Uterus (tissue), 2 donors: ENCODE results near the gene MARVELD1.

ENCODE experiments used
- POLR2A ChIP-seq, 2 donors: fragments of 450-650 bp; IDR thresholded peaks; one replicate each; pipeline ENCODE4 v1.6.1; 2016; ENCODE audit warnings: antibody characterized with exemption in 2 of 2, mild to moderate bottlenecking in 1 of 2, moderate library complexity in 1 of 2
- TF ChIP-seq, protein P1 (sequence below), 4 experiments: fragments of 200-600 bp in 2 of 4; fragments of 450-650 bp in 2 of 4; sonication (generic) in 2 of 4; IDR thresholded peaks; one replicate each; pipeline ENCODE4 v1.5.1; 2016 to 2019; ENCODE audit warnings: antibody characterized with exemption in 4 of 4, mild to moderate bottlenecking in 2 of 4, moderate library complexity in 1 of 4

GRCh38 chr10:97676770-97677581, 36.6 kb upstream of the MARVELD1 start:
- TF ChIP-seq, protein P1, sequence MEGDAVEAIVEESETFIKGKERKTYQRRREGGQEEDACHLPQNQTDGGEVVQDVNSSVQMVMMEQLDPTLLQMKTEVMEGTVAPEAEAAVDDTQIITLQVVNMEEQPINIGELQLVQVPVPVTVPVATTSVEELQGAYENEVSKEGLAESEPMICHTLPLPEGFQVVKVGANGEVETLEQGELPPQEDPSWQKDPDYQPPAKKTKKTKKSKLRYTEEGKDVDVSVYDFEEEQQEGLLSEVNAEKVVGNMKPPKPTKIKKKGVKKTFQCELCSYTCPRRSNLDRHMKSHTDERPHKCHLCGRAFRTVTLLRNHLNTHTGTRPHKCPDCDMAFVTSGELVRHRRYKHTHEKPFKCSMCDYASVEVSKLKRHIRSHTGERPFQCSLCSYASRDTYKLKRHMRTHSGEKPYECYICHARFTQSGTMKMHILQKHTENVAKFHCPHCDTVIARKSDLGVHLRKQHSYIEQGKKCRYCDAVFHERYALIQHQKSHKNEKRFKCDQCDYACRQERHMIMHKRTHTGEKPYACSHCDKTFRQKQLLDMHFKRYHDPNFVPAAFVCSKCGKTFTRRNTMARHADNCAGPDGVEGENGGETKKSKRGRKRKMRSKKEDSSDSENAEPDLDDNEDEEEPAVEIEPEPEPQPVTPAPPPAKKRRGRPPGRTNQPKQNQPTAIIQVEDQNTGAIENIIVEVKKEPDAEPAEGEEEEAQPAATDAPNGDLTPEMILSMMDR (IDR thresholded peaks at IDR 0.05) = peak; percentile 70 to 87 (median 78)
- no peak for TF ChIP-seq POLR2A (IDR thresholded peaks at IDR 0.05)
